ENCODE results near the gene ACOT9. TPM values are rescaled to one million over a fixed set of nuclear protein-coding genes. Genes with fewer than 3 reads are reported as not detected.
A peak's percentile ranks its signal among the peaks of the same experiment; 100 is the strongest.

Gene ACOT9
- total RNA-seq, 1 experiment from 2014 or later, result 47.0 TPM

- Histone ChIP-seq H3K27ac (no peak overlapping the region), H2AFZ (no peak overlapping the region), H3K27me3 (ENCODE audit: insufficient read depth, low read depth) (no peaks in the 10 kb centered on the region), H3K9me3 (ENCODE audit: insufficient read depth, low read depth) (no peaks in the 10 kb centered on the region), H3K4me3 (no peak overlapping the region), H3K4me1 (replicated peaks; ENCODE audit: insufficient read depth) (no peaks in the 10 kb centered on the region; the same call in 1 of the 2 replicates), H4K20me1 (ENCODE audit: insufficient read depth) (no peaks in the 10 kb centered on the region), H3F3A (ENCODE audit: insufficient read depth, low read depth) (peaks cover 7% of the 10 kb centered on the region; the same call in 1 of the 2 replicates), H3K9me2 (ENCODE audit: insufficient read depth) (no peaks in the 10 kb centered on the region), H3K4me2 (no peak overlapping the region), H3K36me3 (ENCODE audit: low read depth) (no peaks in the 10 kb centered on the region), H3K79me2 (ENCODE audit: low read depth) (no peaks in the 10 kb centered on the region)
- ChIA-PET POLR2A (ENCODE audit: unreplicated experiment) (no interaction called here), CTCF (no interaction called here)
- intact Hi-C loops (cut with micrococcal nuclease; ENCODE audit: unreplicated experiment), result no loop called here
- DNase-seq, result no peak
- TF ChIP-seq EZH2 (IDR thresholded peaks at IDR 0.05; ENCODE audit: low read depth), result no peak
- TF ChIP-seq, protein P1, sequence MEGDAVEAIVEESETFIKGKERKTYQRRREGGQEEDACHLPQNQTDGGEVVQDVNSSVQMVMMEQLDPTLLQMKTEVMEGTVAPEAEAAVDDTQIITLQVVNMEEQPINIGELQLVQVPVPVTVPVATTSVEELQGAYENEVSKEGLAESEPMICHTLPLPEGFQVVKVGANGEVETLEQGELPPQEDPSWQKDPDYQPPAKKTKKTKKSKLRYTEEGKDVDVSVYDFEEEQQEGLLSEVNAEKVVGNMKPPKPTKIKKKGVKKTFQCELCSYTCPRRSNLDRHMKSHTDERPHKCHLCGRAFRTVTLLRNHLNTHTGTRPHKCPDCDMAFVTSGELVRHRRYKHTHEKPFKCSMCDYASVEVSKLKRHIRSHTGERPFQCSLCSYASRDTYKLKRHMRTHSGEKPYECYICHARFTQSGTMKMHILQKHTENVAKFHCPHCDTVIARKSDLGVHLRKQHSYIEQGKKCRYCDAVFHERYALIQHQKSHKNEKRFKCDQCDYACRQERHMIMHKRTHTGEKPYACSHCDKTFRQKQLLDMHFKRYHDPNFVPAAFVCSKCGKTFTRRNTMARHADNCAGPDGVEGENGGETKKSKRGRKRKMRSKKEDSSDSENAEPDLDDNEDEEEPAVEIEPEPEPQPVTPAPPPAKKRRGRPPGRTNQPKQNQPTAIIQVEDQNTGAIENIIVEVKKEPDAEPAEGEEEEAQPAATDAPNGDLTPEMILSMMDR (conservative IDR thresholded peaks at IDR 0.05), result no peak
- BruUV-seq (replicated peaks), result no TSS peak
Measured at GRCh38 chrX:23764188-23764984, 21.3 kb upstream of the ACOT9 start.

DNA sequence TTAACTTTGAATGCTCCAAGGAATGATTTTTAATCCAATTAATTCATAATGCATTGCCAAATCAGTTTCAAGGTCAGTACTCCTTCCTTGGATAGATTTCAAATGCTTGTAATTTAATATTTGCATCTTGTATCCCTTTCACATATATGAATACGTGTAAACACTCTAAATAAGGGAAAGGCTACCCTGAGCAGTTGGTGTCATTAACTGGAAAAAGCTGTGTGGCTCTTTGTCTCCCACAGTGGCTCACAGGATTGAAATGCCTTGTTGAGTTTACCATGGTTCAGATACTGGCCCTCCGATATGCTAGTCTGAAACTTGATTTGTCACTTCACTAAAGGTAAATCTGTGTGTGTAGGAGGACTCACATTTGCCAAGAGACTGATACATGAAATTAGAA is 16.7 kb upstream of the ACOT9 start:
- Histone ChIP-seq H3K27me3 (ENCODE audit: insufficient read depth, low read depth) (no peaks in the 10 kb centered on the region), H3K4me3 (no peak overlapping the region), H3K4me2 (no peak overlapping the region), H2AFZ (no peak overlapping the region), H4K20me1 (ENCODE audit: insufficient read depth) (no peaks in the 10 kb centered on the region), H3K9me2 (ENCODE audit: insufficient read depth) (no peaks in the 10 kb centered on the region), H3K27ac (no peak overlapping the region), H3K4me1 (replicated peaks; ENCODE audit: insufficient read depth) (peaks cover under 1% of the 10 kb centered on the region; the same call in 1 of the 2 replicates), H3K9me3 (ENCODE audit: insufficient read depth, low read depth) (no peaks in the 10 kb centered on the region), H3K79me2 (ENCODE audit: low read depth) (no peaks in the 10 kb centered on the region), H3F3A (ENCODE audit: insufficient read depth, low read depth) (no peaks in the 10 kb centered on the region), H3K36me3 (ENCODE audit: low read depth) (no peaks in the 10 kb centered on the region)
- BruUV-seq (replicated peaks), result no TSS peak
- ChIA-PET CTCF (interaction anchor here (0.6 kb wide), 1 partner anchor 129 kb away, joined by 3 read pairs; no protein-coding TSS in a partner anchor), POLR2A (ENCODE audit: unreplicated experiment) (no interaction called here)
- DNase-seq, result no peak
- intact Hi-C loops (cut with micrococcal nuclease; ENCODE audit: unreplicated experiment), result no loop called here
- TF ChIP-seq, protein P1 (conservative IDR thresholded peaks at IDR 0.05), result no peak
- no peak for TF ChIP-seq EZH2 (IDR thresholded peaks at IDR 0.05; ENCODE audit: low read depth)

GRCh38 chrX:23756165-23756564 is 13.1 kb upstream of the ACOT9 start:
- Histone ChIP-seq H3K4me2 (peak overlapping the region; percentile 41; the same call in 1 of the 2 replicates), H4K20me1 (ENCODE audit: insufficient read depth) (no peaks in the 10 kb centered on the region), H3K9me2 (ENCODE audit: insufficient read depth) (no peaks in the 10 kb centered on the region), H3K4me3 (no peak overlapping the region), H3K9me3 (ENCODE audit: insufficient read depth, low read depth) (no peaks in the 10 kb centered on the region), H3K36me3 (ENCODE audit: low read depth) (no peaks in the 10 kb centered on the region), H3K27ac (no peak overlapping the region), H3K27me3 (ENCODE audit: insufficient read depth, low read depth) (no peaks in the 10 kb centered on the region), H3K4me1 (replicated peaks; ENCODE audit: insufficient read depth) (peaks cover 6% of the 10 kb centered on the region; the same call in 1 of the 2 replicates), H3F3A (ENCODE audit: insufficient read depth, low read depth) (peaks cover 3% of the 10 kb centered on the region; the same call in 1 of the 2 replicates), H3K79me2 (ENCODE audit: low read depth) (no peaks in the 10 kb centered on the region), H2AFZ (no peak overlapping the region)
- DNase-seq, result peak in 1 of 2 experiments; percentile 40
- no peak for TF ChIP-seq EZH2 (IDR thresholded peaks at IDR 0.05; ENCODE audit: low read depth)
- TF ChIP-seq, protein P1 (conservative IDR thresholded peaks at IDR 0.05), result peak; percentile 81
- BruUV-seq (replicated peaks), result no TSS peak
- intact Hi-C loops (cut with micrococcal nuclease; ENCODE audit: unreplicated experiment), result loop anchor here (1.0 to 2.0 kb wide), 2 partner anchors 27 to 146 kb away; partner anchors contain the start of gene SAT1
- CTCF ChIA-PET, result no interaction called here
- POLR2A ChIA-PET (ENCODE audit: unreplicated experiment), result interaction anchor here (0.6 kb wide), 1 partner anchor 149 kb away, joined by 4 read pairs; no protein-coding TSS in a partner anchor
